Activated naive CD4-positive, alpha-beta T cell treated with anti-CD3 and anti-CD28 coated beads, Interleukin-2, amount 10 ng/mL, durations not matched to agents 7 days and 5 days (primary cell): ENCODE data around the gene SEPTIN3.
A peak's percentile ranks its signal among the peaks of the same experiment; 100 is the strongest.
"Not testable (repeated sequence)": the region's sequence is repeated elsewhere in the genome, so short reads cannot be mapped to it uniquely, and the experiment has no call there.

Source experiments
- CTCF ChIA-PET: fragments of 350-600 bp; sonication (Branson Sonifier 250); formaldehyde crosslinking; loops from one replicate; lab custom pipeline; 2021; ENCODE audit warnings: antibody characterized with exemption; lab: Charles Lee
- DNase-seq: peaks from one replicate; pipeline ENCODE4 v3.0.0-alpha.2; 2020
- H3K27ac Mint-ChIP-seq: one replicate; pipeline ENCODE4 v1.8.0; 2021; ENCODE audit warnings: mild to moderate bottlenecking, moderate library complexity, mixed read lengths
- H3K27me3 Mint-ChIP-seq: one replicate; pipeline ENCODE4 v1.8.0; 2021; ENCODE audit warnings: mild to moderate bottlenecking, mixed read lengths
- H3K36me3 Mint-ChIP-seq: one replicate; pipeline ENCODE4 v1.8.0; 2021; ENCODE audit warnings: mixed read lengths
- H3K4me1 Mint-ChIP-seq: one replicate; pipeline ENCODE4 v1.8.0; 2021; ENCODE audit warnings: mixed read lengths
- H3K4me3 Mint-ChIP-seq: one replicate; pipeline ENCODE4 v1.8.0; 2021; ENCODE audit warnings: mild to moderate bottlenecking, moderate library complexity, mixed read lengths
- H3K9me3 Mint-ChIP-seq: one replicate; pipeline ENCODE4 v1.8.0; 2021; ENCODE audit warnings: mixed read lengths

Gene SEPTIN3

GRCh38 chr22:41934284-41935014 is 34.8 kb upstream of the SEPTIN3 start:
- no peaks in the 10 kb centered on the region for H3K9me3 Mint-ChIP-seq
- H3K27me3 Mint-ChIP-seq = no peaks in the 10 kb centered on the region
- peaks cover 11% of the 10 kb centered on the region for H3K36me3 Mint-ChIP-seq
- DNase-seq = no peak
- no peak overlapping the region for H3K27ac Mint-ChIP-seq
- CTCF ChIA-PET = no interaction called here
- H3K4me3 Mint-ChIP-seq = no peak overlapping the region
- peaks cover 10% of the 10 kb centered on the region for H3K4me1 Mint-ChIP-seq

- Mint-ChIP-seq H3K36me3 (peaks cover 13% of the 10 kb centered on the region), H3K27me3 (no peaks in the 10 kb centered on the region), H3K9me3 (no peaks in the 10 kb centered on the region), H3K4me3 (no peak overlapping the region), H3K27ac (no peak overlapping the region), H3K4me1 (peaks cover 15% of the 10 kb centered on the region)
- no peak for DNase-seq
- CTCF ChIA-PET = no interaction called here
Observed at GRCh38 chr22:41935015-41935351, 34.3 kb upstream of the SEPTIN3 start.

- H3K4me1 Mint-ChIP-seq = peaks cover 21% of the 10 kb centered on the region
- no peaks in the 10 kb centered on the region for H3K9me3 Mint-ChIP-seq
- no peak overlapping the region for H3K27ac Mint-ChIP-seq
- no peak for DNase-seq
- H3K36me3 Mint-ChIP-seq = peaks cover 17% of the 10 kb centered on the region
- no peak overlapping the region for H3K4me3 Mint-ChIP-seq
- H3K27me3 Mint-ChIP-seq = no peaks in the 10 kb centered on the region
- CTCF ChIA-PET = interaction anchor here (1.0 kb wide), 1 partner anchor 9 kb away, joined by 3 read pairs; the partner anchor contains the start of gene TNFRSF13C
Observed at GRCh38 chr22:41935509-41935908, 33.7 kb upstream of the SEPTIN3 start.

- CTCF ChIA-PET = interaction anchor here (1.5 kb wide), 1 partner anchor 11 kb away, joined by 5 read pairs; the partner anchor contains the start of gene TNFRSF13C
- no peak overlapping the region for H3K4me3 Mint-ChIP-seq
- no peaks in the 10 kb centered on the region for H3K9me3 Mint-ChIP-seq
- H3K27ac Mint-ChIP-seq = peak overlapping the region; percentile 24
- H3K4me1 Mint-ChIP-seq = peaks cover 34% of the 10 kb centered on the region
- peaks cover 29% of the 10 kb centered on the region for H3K36me3 Mint-ChIP-seq
- DNase-seq = no peak
- H3K27me3 Mint-ChIP-seq = no peaks in the 10 kb centered on the region
Observed at GRCh38 chr22:41936894-41937169, 32.4 kb upstream of the SEPTIN3 start.

- CTCF ChIA-PET = interaction anchor here (0.9 to 3.1 kb wide), 22 partner anchors 12 to 503 kb away, joined by 3 to 45 read pairs (median 4); partner anchors contain the start of genes CCDC134, MEI1, SMDT1 and SREBF2
- Mint-ChIP-seq H3K9me3 (no peaks in the 10 kb centered on the region), H3K36me3 (peaks cover 51% of the 10 kb centered on the region), H3K27me3 (no peaks in the 10 kb centered on the region), H3K27ac (peak overlapping the region; percentile 100), H3K4me3 (peak overlapping the region; percentile 69), H3K4me1 (peaks cover 60% of the 10 kb centered on the region)
- peak; percentile 98 for DNase-seq
Observed at GRCh38 chr22:41939981-41940831, 29.0 kb upstream of the SEPTIN3 start.

- H3K9me3 Mint-ChIP-seq = no peaks in the 10 kb centered on the region
- no peaks in the 10 kb centered on the region for H3K27me3 Mint-ChIP-seq
- peak overlapping the region; percentile 49 for H3K4me3 Mint-ChIP-seq
- peak; percentile 93 for DNase-seq
- peak overlapping the region; percentile 100 for H3K27ac Mint-ChIP-seq
- peaks cover 57% of the 10 kb centered on the region for H3K36me3 Mint-ChIP-seq
- H3K4me1 Mint-ChIP-seq = peaks cover 67% of the 10 kb centered on the region
- CTCF ChIA-PET = interaction anchor here (0.6 to 3.1 kb wide), 29 partner anchors 12 to 503 kb away, joined by 3 to 45 read pairs (median 3); partner anchors contain the start of genes CCDC134, MEI1, SMDT1 and SNU13
Observed at GRCh38 chr22:41940832-41941765, 28.1 kb upstream of the SEPTIN3 start.

- peak overlapping the region; percentile 61 for H3K4me3 Mint-ChIP-seq
- peaks cover 49% of the 10 kb centered on the region for H3K36me3 Mint-ChIP-seq
- H3K9me3 Mint-ChIP-seq = no peaks in the 10 kb centered on the region
- H3K27ac Mint-ChIP-seq = peak overlapping the region; percentile 73
- CTCF ChIA-PET = interaction anchor here (1.2 to 4.5 kb wide), 4 partner anchors 12 to 247 kb away, joined by 3 to 20 read pairs (median 5); partner anchors contain the start of gene MEI1
- peaks cover 81% of the 10 kb centered on the region for H3K4me1 Mint-ChIP-seq
- no peaks in the 10 kb centered on the region for H3K27me3 Mint-ChIP-seq
- no peak for DNase-seq
Observed at GRCh38 chr22:41943661-41944209, 25.5 kb upstream of the SEPTIN3 start.

GRCh38 chr22:41946629-41947423 is 22.4 kb upstream of the SEPTIN3 start, which contains the start of gene CENPM:
Gene CENPM (minus strand): TSS chr22:41947152. CDS start chr22:41947076, 76 bp downstream.
- H3K36me3 Mint-ChIP-seq = peaks cover 32% of the 10 kb centered on the region
- H3K27ac Mint-ChIP-seq = peak within 1 kb of the TSS; percentile 92
- peak within 1 kb of the TSS; percentile 85 for H3K4me3 Mint-ChIP-seq
- H3K4me1 Mint-ChIP-seq = peaks cover 54% of the 10 kb centered on the region
- no peaks in the 10 kb centered on the region for H3K9me3 Mint-ChIP-seq
- CTCF ChIA-PET = interaction anchor here (0.6 to 4.5 kb wide), 9 partner anchors 10 to 250 kb away, joined by 3 to 20 read pairs (median 3); partner anchors contain the start of gene TNFRSF13C
- DNase-seq = peak; percentile 96
- peaks cover 11% of the 10 kb centered on the region for H3K27me3 Mint-ChIP-seq

- Mint-ChIP-seq H3K4me1 (peaks cover 52% of the 10 kb centered on the region), H3K27ac (peak overlapping the region; percentile 52), H3K27me3 (peaks cover 16% of the 10 kb centered on the region), H3K4me3 (peak overlapping the region; percentile 85), H3K36me3 (peaks cover 29% of the 10 kb centered on the region), H3K9me3 (no peaks in the 10 kb centered on the region)
- CTCF ChIA-PET = interaction anchor here (1.0 to 4.5 kb wide), 2 partner anchors 21 to 250 kb away, joined by 3 to 20 read pairs; partner anchors contain the start of gene TNFRSF13C
- DNase-seq = no peak
Observed at GRCh38 chr22:41947424-41948080, 21.7 kb upstream of the SEPTIN3 start.

- Mint-ChIP-seq H3K9me3 (no peaks in the 10 kb centered on the region), H3K27me3 (peaks cover 17% of the 10 kb centered on the region), H3K4me3 (no peak overlapping the region), H3K4me1 (peaks cover 46% of the 10 kb centered on the region), H3K36me3 (peaks cover 24% of the 10 kb centered on the region), H3K27ac (no peak overlapping the region)
- DNase-seq = no peak
- CTCF ChIA-PET = no interaction called here
Observed at GRCh38 chr22:41948142-41948541, 21.1 kb upstream of the SEPTIN3 start.

GRCh38 chr22:41948928-41949296 is 20.3 kb upstream of the SEPTIN3 start:
- DNase-seq, H3K27ac Mint-ChIP-seq, CTCF ChIA-PET, H3K9me3 Mint-ChIP-seq, H3K4me3 Mint-ChIP-seq: not testable (repeated sequence)
- H3K36me3 Mint-ChIP-seq = peaks cover 16% of the 10 kb centered on the region
- peaks cover 38% of the 10 kb centered on the region for H3K4me1 Mint-ChIP-seq
- peaks cover 20% of the 10 kb centered on the region for H3K27me3 Mint-ChIP-seq

GRCh38 chr22:41949297-41949965 is 19.8 kb upstream of the SEPTIN3 start:
- no peak for DNase-seq
- Mint-ChIP-seq H3K36me3 (peaks cover 14% of the 10 kb centered on the region), H3K4me3 (no peak overlapping the region), H3K27ac (no peak overlapping the region), H3K4me1 (peaks cover 35% of the 10 kb centered on the region), H3K9me3 (no peaks in the 10 kb centered on the region), H3K27me3 (peaks cover 20% of the 10 kb centered on the region)
- CTCF ChIA-PET = no interaction called here
